HG03558 (cell line): Measurements from ENCODE around the gene FGD4.
A peak's percentile ranks its signal among the peaks of the same experiment; 100 is the strongest.

ENCODE experiments used
- ATAC-seq: cut with Tn5 transposase; IDR thresholded peaks from one replicate; pipeline ENCODE4 v1.9.1; 2021; ENCODE audit warnings: moderate number of reproducible peaks; ENCODE audit not compliant: unreplicated experiment; ENCODE audit errors: extremely low read depth

The FGD4 gene

GRCh38 chr12:32650508-32650907, 251.2 kb downstream of the FGD4 start:
- ATAC-seq = no peak

- no peak for ATAC-seq
Measured at GRCh38 chr12:32651151-32651955, 252.0 kb downstream of the FGD4 start.

- no peak for ATAC-seq
Measured at GRCh38 chr12:32651956-32652210, 252.5 kb downstream of the FGD4 start.

GRCh38 chr12:32659908-32660440, 260.6 kb downstream of the FGD4 start:
- no peak for ATAC-seq

- no peak for ATAC-seq
Measured at GRCh38 chr12:32661706-32662105, 262.3 kb downstream of the FGD4 start.

- no peak for ATAC-seq
Measured at GRCh38 chr12:32662665-32663064, 263.3 kb downstream of the FGD4 start.

- no peak for ATAC-seq
Measured at GRCh38 chr12:32666018-32666417, 266.7 kb downstream of the FGD4 start.

GRCh38 chr12:32669584-32669983, 270.2 kb downstream of the FGD4 start:
- ATAC-seq = no peak

GRCh38 chr12:32671930-32672780, 272.8 kb downstream of the FGD4 start:
- ATAC-seq = no peak

- peak; percentile 94 for ATAC-seq
Measured at GRCh38 chr12:32679091-32679919, 279.9 kb downstream of the FGD4 start, which contains the start of gene DNM1L. Gene DNM1L, plus strand, starts transcription at chr12:32679301. Its CDS starts 63 bp downstream, at chr12:32679364.

- no peak for ATAC-seq
Measured at GRCh38 chr12:32679920-32680237, 280.5 kb downstream of the FGD4 start.

- ATAC-seq = no peak
Measured at GRCh38 chr12:32680787-32681186, 281.4 kb downstream of the FGD4 start.

GRCh38 chr12:32681272-32681671, 281.9 kb downstream of the FGD4 start:
- ATAC-seq = no peak

- ATAC-seq = no peak
Measured at GRCh38 chr12:32686340-32686739, 287.0 kb downstream of the FGD4 start.

- ATAC-seq = no peak
Measured at GRCh38 chr12:32688786-32689185, 289.4 kb downstream of the FGD4 start.

- no peak for ATAC-seq
Measured at GRCh38 chr12:32690927-32691326, 291.6 kb downstream of the FGD4 start.

- ATAC-seq = no peak
Measured at GRCh38 chr12:32692358-32692757, 293.0 kb downstream of the FGD4 start.

GRCh38 chr12:32693036-32693435, 293.7 kb downstream of the FGD4 start:
- ATAC-seq = no peak
